Adrenal gland (tissue), 5 donors: ENCODE results near the gene FAF1.

Experiments used
- POLR2A ChIP-seq, 2 donors: fragments of 450-650 bp; IDR thresholded peaks; one replicate each; pipeline ENCODE4 v1.6.1; 2017; ENCODE audit warnings: antibody characterized with exemption in 2 of 2, mild to moderate bottlenecking in 2 of 2, moderate library complexity in 1 of 2
- TF ChIP-seq, protein P1 (sequence below), 6 experiments: fragments of 450-650 bp in 4 of 6; fragments of 200-600 bp in 2 of 6; sonication (generic) in 1 of 6; IDR thresholded peaks; 1 replicate in 5 of 6; 2 replicates in 1 of 6; pipeline versions ENCODE4 v1.5.1 to v1.8.0; 2016 to 2021; ENCODE audit warnings: antibody characterized with exemption in 6 of 6, mild to moderate bottlenecking in 2 of 6, moderate library complexity in 1 of 6
- donor health status: DM: no; HTN: no; CAD: no.

DNA sequence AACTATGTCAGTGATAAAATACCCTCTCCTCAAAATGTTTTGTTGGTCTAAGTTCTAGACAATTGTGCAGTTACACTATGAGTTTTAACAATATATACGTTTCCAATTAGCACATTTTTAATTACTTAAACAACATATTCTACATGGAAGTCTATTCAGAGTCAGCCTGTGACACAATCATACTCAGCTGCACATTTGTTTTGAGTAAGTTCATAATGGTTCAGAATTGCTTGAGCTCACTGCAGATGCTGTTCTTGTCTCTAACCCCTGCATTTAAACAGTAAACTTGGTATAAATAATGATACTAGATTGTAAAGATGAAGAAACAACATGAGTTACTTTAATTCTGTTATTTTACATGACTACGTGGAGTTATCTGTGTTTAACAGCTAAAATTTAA lies 40.6 kb upstream of the FAF1 start:
- no peak for TF ChIP-seq POLR2A (IDR thresholded peaks at IDR 0.05)
- TF ChIP-seq, protein P1, sequence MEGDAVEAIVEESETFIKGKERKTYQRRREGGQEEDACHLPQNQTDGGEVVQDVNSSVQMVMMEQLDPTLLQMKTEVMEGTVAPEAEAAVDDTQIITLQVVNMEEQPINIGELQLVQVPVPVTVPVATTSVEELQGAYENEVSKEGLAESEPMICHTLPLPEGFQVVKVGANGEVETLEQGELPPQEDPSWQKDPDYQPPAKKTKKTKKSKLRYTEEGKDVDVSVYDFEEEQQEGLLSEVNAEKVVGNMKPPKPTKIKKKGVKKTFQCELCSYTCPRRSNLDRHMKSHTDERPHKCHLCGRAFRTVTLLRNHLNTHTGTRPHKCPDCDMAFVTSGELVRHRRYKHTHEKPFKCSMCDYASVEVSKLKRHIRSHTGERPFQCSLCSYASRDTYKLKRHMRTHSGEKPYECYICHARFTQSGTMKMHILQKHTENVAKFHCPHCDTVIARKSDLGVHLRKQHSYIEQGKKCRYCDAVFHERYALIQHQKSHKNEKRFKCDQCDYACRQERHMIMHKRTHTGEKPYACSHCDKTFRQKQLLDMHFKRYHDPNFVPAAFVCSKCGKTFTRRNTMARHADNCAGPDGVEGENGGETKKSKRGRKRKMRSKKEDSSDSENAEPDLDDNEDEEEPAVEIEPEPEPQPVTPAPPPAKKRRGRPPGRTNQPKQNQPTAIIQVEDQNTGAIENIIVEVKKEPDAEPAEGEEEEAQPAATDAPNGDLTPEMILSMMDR (IDR thresholded peaks at IDR 0.05): no peak
